GM18858 (cell line): ENCODE results near the gene MANSC4.

Source experiments
- ATAC-seq: cut with Tn5 transposase; IDR thresholded peaks from one replicate; pipeline ENCODE4 v1.9.1; 2021; ENCODE audit not compliant: unreplicated experiment

MANSC4 gene

DNA sequence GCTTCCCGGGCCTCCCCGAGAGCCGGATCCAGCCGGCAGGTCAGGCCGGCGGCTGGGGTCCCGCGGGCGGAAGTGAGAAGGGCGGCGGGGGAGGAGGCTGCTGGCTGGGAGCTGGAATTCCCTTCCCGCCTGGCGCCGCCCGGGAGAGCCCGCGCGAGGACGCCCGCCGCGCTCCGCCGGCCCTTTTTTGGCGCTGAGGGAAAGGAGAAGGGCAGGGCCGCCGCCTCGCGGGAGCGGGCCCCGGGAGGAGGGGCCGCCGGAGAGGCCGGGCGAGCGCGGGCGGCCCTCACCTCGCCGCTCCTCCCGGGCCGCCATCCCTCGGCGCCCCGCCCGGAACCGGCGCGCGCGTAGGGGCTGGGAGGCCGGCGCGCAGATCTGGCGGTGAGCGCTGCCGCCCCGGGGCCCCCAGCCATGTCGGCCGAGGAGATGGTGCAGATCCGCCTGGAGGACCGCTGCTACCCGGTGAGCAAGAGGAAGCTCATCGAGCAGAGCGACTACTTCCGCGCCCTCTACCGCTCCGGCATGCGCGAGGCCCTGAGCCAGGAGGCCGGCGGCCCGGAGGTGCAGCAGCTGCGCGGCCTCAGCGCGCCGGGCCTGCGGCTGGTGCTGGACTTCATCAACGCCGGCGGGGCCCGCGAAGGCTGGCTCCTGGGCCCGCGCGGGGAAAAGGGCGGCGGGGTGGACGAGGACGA lies at the start of gene MANSC4, which contains the start of gene KLHL42:
Gene MANSC4, minus strand, starts transcription at position 317 of the 692 bp plus-strand sequence. CDS start 8,960 bp downstream, outside the sequence.
Gene KLHL42, plus strand, starts transcription at position 314 of the 692 bp plus-strand sequence. Its CDS starts 98 bp downstream, at position 412.
- ATAC-seq = peak; percentile 67

DNA sequence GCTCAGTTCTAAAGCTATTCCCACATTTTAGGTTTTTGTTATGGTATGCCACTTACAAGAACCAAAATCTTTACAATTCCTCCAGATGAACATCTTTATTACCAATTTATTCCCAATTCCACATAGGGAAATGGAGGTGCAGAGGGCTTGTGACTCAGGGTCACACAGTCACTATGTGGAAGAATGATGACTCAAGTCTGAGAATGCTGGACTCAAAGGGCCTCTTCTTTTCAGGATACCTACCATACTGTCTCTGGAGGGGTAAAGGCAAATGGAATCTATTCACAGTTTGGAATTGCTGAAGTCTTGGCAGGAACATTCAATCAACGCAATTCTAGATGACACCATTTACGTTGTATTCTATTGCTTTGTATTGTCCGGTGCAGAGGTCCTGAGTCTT lies 48.2 kb upstream of the MANSC4 start:
- no peak for ATAC-seq

DNA sequence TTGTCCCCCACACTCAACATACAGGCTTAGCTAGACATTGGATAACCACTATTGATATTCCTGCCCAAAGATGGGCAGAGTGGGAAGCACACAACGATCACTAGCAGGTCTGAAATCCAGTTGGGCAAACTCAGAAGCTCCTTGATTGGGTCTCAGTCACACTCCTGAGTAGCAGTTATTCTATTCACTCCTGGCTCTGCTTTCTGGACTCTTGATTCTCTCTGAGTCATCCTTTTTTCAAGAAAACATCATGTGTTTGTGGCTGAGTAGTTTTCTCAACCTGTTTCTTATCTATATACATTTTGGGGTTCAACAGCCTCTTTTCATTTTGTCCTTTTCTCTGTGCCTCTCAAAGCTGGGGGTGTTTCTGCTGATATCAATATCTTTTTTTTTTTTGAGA lies 46.0 kb upstream of the MANSC4 start:
- ATAC-seq = no peak

DNA sequence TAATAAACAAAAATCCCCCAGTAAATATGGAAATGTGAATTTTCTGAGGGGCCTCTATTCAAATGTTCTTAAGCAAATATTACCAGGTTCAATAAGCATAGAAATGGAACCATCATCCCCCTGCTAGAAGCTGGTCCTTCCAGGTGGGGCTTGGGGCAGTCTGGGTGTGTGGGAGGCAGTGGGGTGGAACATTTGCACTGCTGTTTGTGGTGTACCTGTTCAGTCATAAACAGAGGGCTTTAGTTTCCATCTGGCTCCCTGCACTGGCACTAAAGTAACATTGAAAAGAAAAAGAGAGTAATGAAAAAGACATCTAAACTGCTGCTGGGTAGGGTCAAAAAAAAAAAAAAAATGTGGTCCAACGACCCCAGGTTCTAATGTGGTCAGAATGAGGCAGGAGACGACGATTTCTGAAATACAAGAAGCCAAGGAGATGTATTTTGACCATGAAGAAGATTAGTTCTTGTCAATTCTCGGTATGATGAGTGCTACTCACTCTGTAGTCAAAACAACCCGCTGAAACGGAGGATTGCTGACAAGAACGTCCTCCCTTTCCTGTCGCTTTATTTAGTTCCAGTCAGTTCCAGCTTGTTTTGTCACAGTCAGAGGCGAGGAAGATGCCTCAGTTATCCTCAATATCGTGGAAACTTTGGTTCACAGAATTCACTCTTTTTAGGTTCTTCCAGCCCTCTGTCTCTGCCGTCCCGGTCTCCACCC lies 44.2 kb upstream of the MANSC4 start:
- ATAC-seq = peak; percentile 52

DNA sequence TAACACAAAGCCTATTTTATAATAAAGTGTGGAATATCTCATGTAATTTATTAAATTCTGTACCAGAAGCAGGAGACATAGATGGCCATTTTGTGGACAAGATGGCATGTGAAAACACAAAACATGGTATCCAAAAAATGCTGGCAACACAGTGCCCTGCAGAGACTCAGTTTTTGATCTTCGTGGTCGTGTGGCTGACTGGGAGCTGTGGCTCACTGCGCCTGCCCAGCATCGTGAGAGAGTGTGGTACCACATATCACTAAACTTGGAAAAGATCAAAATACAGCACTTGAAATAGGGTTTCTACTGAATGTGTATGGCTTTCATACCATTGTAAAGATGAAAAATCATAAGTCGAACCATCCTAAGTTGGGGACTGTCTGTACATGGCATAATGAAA lies 43.0 kb upstream of the MANSC4 start:
- ATAC-seq = no peak

DNA sequence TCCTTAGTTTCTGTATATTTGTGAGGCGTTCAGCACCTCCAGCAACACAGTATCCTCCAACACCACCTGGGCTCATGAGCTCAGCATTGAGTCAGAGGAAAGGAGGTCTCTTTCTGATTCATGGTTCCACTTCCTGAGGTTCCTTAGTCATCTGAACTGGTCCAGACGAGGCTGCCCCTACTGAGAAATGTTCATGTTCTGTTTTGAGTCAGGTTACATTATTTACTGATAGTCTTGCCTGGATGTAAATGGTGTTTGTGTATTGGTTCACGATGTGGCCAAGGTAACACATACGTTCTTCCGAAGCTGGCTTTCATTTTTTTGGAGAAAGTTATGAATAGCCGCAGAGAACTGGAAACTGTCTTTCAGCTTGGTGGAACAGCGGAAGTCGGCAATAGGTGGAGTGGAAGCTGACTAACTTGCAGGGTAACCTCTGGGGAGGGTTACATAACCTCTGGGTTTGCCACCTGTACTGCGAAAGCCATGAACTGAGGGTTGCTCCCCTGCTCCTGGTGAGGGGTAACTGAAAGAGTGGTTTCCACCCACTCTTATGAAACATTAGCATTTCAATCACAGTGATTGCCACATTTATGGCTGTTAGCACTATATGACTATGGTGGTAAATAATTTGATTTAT lies 42.2 kb upstream of the MANSC4 start:
- peak; percentile 65 for ATAC-seq

DNA sequence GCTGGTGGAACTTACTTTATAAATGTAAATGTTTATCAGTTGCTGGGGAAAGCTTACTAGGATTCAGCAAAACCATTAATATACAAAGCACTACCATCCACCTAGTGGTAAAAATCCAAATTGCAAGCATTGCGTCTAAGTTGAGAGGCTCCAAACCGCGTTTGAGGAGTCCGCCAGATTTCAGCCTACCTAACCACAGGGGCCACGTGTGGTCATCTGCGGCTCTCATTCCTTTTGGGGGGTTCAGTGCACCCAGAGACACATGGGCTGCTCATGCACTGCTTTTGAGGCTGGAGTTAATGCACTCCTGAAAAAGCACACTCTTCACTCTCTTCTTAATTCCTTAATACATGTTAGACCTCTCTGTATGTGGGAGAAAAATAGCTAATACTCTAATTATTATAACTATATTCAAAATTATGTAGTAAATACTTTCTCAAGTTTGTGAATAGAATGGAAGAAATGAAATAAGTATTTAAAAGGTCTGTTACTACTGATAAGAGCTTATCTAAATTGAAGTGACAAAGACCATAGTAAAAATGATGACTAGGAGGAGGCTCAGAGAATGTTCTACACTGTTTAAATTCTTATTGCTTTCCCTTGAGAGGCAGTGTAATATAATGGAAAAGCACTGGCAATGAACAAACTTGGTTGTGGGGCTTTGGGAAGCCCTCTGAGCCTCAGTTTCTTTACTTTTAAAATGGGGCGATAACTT lies 41.4 kb upstream of the MANSC4 start:
- no peak for ATAC-seq

DNA sequence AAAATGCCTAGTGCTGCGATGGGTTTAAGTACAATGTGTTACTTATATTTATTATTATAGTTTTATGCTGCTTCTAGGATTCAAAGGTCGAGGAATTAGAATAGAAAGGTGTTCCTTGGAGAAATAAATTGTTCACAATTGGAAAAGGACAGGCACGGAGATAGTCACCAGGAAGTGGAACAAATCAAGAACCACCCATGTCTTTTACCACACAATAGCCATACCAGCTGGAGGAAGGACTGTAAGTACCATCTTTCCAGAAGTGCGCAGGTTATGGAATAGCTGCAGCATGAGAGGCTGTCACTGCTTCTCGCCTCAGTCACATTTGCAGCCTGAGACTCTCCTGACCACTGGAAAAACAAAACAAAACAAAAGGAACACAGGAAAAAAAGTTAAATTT lies 40.5 kb upstream of the MANSC4 start:
- no peak for ATAC-seq

DNA sequence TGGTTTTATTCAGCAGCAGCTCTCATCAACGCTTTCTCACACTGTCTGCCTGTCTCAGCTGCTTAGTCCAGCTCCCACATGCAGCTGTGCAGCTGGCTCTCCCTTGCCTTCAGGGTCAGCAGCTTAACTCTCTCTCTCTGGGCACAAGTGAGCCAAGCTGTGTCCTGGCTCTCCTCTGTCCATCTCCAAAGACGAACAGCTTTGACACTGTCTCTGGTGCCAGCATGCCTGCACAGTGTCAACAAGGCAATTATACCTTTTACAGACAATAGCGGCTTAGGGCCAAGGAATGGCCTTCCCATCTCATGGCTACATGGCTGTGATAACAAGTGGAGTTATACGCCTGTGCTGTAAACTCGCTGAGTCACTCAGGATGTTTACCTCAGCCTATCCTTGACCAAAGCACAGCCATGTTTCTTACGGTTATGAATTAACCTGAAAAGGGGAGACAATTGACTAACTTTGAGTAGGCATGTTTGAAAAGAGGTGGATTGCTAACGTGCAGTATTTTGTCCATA lies 38.4 kb upstream of the MANSC4 start:
- ATAC-seq = no peak

DNA sequence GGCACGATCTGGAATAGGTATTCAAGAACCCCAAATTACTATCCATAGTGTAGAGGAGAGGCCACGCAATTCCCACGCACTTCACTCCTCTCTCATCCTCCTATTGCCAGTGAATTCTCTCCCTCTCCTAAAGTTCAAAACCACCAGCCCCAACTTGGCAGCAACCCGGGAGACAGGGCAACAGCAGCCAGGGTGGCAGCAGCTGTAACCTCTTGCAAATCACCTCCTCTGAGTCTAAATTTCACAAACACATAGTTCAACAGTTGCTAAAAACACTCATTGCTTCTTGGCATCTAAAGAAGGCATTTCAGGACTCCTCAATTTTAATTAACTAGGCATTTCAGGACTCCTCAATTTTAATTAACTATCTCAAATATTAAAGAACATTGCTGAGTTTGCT lies 37.7 kb upstream of the MANSC4 start:
- no peak for ATAC-seq

DNA sequence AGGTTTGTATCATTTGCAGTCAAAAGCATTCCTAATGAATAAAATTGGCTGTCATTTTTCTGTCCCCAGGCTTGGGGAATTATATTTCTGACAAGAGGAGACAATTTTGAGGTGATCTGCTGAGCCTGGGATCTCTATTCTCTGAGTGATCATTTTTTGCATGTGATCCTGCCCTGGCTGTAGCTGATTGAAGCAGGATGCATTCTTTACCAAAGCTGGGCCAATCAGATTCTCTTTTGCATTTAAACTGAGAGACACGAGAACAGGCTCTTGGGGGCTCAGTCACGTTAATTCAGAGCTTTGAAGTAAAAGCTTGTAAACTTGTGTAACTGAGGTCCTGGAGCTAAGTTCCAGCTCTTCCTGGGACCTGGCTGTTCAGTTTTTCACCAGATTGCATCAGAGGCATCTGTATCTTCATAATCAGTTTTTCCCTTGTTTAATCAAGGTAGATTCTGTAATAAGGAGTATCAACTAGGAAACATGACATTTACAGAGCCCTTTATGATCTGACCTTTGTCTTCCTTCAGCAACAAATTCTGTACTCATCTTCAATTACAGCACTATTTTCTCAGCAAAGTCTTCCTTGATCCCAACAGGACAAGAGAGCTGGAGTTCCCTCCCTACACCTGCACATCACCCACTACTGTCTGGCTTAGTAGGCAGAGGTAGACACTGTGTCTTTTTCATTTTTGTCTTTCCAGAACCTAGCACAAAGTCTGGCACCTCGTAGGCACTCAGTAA lies 35.0 kb upstream of the MANSC4 start:
- ATAC-seq = no peak

DNA sequence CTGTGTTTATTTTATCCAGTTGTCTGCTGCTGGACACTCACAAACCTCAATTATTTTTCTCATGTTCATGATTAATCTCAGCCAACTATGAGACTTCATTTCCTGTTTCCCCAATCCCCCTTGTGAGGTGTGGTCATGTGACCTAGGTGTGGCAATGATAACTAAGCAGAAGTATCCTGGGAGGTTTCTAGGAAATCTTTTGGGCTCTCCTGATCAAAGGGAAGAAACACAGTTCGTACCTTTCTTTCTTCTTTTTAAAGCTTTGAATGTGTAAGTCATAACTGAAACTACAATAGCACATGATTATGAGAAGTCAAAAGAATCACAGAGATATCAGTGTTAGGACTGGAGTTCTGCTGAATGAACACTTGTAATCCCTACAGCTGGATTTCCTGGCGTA lies 34.4 kb upstream of the MANSC4 start:
- no peak for ATAC-seq

DNA sequence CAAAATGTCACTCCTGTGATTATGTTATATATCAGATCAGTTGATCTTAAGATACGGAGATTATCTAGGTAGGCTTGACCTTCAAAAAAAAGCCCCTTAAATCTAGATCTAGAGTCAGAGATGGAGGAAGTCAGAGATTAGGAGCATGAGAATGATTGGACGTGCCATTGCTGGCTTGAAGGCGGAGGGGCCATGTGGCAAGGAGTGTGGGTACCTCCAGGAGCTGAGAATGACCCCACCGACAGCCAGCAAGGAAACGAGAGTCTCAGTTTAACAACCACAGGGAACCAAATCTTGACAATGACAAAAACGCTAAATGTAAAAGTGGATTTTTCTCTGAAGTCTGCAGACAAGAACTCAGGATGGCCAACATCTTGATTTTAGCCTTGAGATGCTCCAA lies 32.5 kb upstream of the MANSC4 start:
- ATAC-seq = no peak

DNA sequence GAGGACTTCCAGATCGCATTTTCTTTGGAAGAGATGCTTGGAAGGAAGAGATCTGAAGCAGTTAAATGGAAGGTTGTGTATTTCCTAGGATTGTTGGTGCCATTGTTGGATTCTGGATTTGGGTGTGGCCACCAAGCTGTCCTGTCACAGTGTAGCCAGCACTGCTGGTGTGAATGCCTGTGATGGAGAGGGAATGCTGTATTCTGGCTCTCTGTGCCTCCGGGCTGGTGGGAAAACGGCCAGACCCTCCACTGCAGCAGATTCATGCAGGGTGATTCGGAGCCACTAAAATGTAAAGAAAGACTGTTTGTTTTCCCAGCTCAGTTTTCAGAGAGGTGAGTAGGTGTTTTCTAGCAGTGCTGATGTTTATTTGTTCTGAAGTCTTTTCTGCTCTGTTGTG lies 30.7 kb upstream of the MANSC4 start:
- no peak for ATAC-seq

DNA sequence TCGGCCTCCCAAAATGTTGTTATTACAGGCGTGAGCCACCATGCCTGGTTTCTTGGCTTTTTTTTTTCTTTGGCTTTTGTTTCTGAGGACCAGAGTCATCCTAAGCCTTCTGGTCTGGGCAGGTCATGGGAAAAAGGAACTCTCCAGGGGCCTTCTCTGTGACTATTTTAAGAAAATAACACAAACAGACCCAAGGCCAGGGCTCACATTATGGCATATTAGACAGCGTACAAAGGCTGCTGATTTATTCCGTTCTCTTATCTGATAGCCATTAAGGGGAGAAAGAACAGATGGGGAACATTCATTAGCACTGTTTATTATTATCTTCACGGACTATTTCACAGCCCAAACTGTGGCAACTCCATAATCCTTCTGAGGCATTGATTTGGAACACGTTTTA lies 28.8 kb upstream of the MANSC4 start:
- no peak for ATAC-seq

DNA sequence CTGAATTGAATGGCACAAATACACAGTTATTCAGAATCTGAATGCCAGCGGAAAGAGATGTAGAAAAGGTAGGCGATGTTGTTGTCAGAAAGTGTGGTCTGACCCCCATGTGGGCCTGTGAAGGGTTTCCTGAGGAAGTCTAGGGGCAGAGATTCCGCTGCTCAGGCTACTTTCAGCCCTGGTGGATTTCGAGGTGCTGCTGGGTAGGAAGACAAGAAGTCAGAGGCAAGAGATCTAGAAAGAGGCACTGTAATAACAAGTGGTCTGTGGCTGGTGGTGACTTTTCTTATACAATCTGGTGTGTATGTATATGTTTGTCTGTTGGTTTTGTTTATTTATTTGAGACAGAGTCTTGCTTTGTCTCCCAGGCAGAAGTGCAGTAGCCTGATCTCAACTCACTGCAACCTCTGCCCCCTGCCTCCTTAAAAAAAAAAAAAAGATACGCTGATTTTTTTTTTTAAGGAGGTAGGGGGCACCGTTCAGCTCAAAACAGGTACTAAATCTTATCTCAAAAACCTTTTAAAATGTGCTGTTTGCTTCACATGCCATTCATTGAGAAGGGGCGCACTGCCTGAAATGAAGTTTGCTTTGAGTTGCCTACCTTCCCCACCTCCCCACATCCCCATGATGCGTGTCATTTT lies 27.1 kb upstream of the MANSC4 start:
- ATAC-seq = no peak

DNA sequence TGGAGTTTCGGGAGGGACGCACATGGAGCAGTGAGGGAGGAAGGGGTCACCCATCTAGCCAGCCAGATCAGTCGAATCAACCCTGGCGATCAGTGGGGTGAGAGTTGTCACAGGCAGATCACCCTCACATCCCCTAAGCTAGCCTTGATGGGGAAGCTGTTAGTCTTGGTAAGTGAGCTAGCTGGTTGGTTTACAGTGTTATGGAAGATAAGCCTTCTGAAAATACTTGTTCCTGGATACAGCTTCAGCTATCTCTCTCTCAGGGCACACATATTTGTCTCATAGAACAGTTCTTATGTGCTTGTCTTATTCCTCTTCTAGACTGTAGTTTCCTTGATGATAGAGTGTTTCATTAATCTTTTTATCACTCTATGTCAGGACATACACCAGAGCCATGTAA lies 26.2 kb upstream of the MANSC4 start:
- no peak for ATAC-seq

DNA sequence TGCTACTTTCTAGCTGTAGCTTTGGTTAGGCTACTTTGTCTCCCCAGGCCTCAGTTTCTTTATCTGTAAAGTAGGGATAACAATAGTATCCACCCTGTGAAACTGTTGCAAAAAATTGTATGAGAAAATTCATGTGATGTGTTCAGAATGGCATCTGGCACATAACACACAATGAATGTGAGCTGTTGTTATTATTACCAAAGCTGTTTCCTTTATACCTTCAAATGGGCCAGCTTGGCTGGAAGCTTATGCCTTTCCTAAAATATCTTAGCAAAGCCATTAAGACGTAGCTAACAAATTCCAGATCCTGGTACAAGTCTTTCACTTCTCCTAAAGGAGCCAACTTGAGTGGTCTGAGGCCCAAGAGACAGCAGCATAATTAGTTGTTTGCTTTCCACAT lies 25.2 kb upstream of the MANSC4 start:
- ATAC-seq = no peak

DNA sequence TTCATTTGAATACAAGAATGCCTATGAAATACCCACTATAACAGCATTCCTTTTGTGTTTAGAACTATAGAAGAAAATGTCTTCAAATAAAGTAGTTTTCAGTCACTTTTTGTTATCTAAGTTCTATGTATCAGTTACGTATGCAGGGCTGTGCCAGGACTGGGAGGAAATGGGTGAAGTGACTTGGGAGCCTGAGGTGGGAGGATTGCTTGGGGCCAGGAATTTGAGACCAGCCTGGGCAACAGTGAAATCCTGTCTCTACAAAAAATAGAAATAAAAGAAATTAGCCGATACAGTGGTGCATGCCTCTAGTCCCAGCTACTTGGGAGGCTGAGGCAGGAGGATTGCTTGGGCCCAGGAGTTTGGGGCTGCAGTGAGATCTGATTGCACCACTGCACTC lies 22.9 kb upstream of the MANSC4 start:
- ATAC-seq = no peak

DNA sequence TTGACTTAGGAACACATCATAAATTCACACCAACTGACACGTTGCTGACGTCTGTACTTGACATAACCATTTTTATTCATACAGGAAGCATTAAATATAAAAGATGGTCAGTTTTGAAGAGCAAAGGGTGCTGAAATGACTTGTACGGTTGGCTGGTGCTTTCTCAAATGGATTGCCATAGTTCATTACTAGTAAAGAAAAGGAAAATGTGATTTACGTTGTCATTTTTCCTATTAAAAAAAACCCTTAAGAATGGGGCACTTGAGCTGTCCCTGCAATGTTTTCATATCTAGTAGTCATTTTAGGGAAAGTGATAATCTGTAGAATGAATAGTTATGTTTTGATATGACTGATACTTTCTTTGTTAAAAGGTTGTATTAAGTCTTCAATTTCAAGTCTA lies 22.5 kb upstream of the MANSC4 start:
- ATAC-seq = no peak
